ENCODE data around the gene KCNN3.

The KCNN3 gene

GRCh38 chr1:154791292-154792166 lies 78.6 kb downstream of the KCNN3 start:
- DNase-seq (ENCODE audit: low read depth in 2 of 2), result peak; percentile 59 to 72

GRCh38 chr1:154788886-154789285 lies 81.2 kb downstream of the KCNN3 start:
- DNase-seq (ENCODE audit: low read depth in 2 of 2), result no peak

- no peak for DNase-seq (ENCODE audit: low read depth in 2 of 2)
Observed at GRCh38 chr1:154788110-154788870, 81.8 kb downstream of the KCNN3 start.

GRCh38 chr1:154786804-154787570 lies 83.1 kb downstream of the KCNN3 start:
- DNase-seq (ENCODE audit: low read depth in 2 of 2), result no peak

GRCh38 chr1:154784924-154785531 lies 85.1 kb downstream of the KCNN3 start:
- DNase-seq (ENCODE audit: low read depth in 2 of 2), result peak; percentile 8 to 24

GRCh38 chr1:154784416-154784815 lies 85.7 kb downstream of the KCNN3 start:
- DNase-seq (ENCODE audit: low read depth in 2 of 2), result no peak

GRCh38 chr1:154783976-154784375 lies 86.1 kb downstream of the KCNN3 start:
- DNase-seq (ENCODE audit: low read depth in 2 of 2), result no peak

GRCh38 chr1:154780541-154780940 lies 89.5 kb downstream of the KCNN3 start:
- no peak for DNase-seq (ENCODE audit: low read depth in 2 of 2)

GRCh38 chr1:154779551-154780189 lies 90.4 kb downstream of the KCNN3 start:
- no peak for DNase-seq (ENCODE audit: low read depth in 2 of 2)

GRCh38 chr1:154778944-154779343 lies 91.1 kb downstream of the KCNN3 start:
- DNase-seq (ENCODE audit: low read depth in 2 of 2), result no peak

GRCh38 chr1:154778275-154778674 lies 91.8 kb downstream of the KCNN3 start:
- no peak for DNase-seq (ENCODE audit: low read depth in 2 of 2)

GRCh38 chr1:154777781-154778180 lies 92.3 kb downstream of the KCNN3 start:
- DNase-seq (ENCODE audit: low read depth in 2 of 2), result no peak

- no peak for DNase-seq (ENCODE audit: low read depth in 2 of 2)
Observed at GRCh38 chr1:154777154-154777553, 92.9 kb downstream of the KCNN3 start.

- no peak for DNase-seq (ENCODE audit: low read depth in 2 of 2)
Observed at GRCh38 chr1:154775621-154776605, 94.2 kb downstream of the KCNN3 start.

- DNase-seq (ENCODE audit: low read depth in 2 of 2), result no peak
Observed at GRCh38 chr1:154774175-154774855, 95.8 kb downstream of the KCNN3 start.

GRCh38 chr1:154773551-154773950 lies 96.5 kb downstream of the KCNN3 start:
- DNase-seq (ENCODE audit: low read depth in 2 of 2), result no peak

- DNase-seq (ENCODE audit: low read depth in 2 of 2), result no peak
Observed at GRCh38 chr1:154772606-154773506, 97.2 kb downstream of the KCNN3 start.

- DNase-seq (ENCODE audit: low read depth in 2 of 2), result no peak
Observed at GRCh38 chr1:154772056-154772455, 98.0 kb downstream of the KCNN3 start.

Data from stimulated activated CD8-positive, alpha-beta memory T cell treated with anti-CD3 and anti-CD28 coated beads, Interleukin-15, amount 100 ng/mL, for 4 hours (primary cell).